ENCODE results near the gene C9orf50. TPM values are rescaled to one million over a fixed set of nuclear protein-coding genes. Genes with fewer than 3 reads are reported as not detected.

C9orf50 gene
- total RNA-seq, 1 donor from 2014 or later, result not detected

DNA sequence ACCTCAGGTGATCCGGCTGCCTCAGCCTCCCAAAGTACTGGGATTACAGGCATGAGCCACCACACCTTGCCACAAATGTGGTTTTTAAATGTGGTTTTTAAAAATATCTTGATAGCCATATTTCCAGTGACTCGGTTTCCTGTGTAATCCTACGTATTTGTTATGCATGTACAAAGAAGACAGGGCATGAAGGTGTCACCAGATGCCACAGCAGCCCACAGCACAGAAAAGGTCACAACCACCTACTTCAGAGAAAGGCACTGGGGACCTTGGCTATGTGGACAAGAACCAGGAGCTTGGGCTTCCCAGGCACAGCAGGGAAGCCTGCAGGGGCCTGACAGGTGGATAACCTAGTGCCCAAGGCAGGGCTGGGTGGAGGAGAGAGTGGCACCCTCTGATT is 38.0 kb downstream of the C9orf50 start:
- DNase-seq (ENCODE audit: low spot score in 2 of 2), result no peak
- intact Hi-C loops (cut with DNase I), result no loop called here

DNA sequence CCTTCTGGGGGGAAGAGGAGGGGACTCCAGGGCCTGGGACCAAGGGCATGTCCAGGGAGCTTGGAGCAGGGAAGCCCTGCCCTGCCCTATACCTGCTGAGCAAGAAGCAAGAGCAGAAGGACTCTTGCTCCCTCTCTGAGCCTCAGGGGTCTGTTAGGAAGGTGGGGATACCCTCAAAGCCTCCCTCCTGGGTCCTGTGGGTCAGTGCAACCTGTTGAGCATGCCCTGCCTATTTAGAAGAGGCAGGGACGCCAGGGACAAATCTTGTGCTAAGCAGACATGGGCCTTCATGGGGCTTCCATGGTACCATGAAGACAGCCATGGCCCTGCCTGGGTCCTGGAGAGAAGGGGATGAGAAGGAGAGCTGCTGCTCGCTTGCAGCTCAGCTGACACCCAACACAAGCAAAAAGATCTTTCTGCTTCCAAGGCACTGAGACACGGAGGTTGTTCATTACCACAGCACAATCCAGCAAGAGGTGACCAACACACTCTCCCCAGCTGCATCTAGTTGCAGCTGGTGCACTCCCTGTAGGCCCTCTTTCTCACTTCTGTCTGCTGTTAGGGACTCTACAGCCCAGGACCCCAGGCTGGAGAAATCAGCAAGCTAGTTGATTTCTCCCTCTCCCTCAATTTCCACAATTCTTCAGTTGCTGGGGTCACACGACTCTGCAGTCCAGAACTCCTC is 39.3 kb downstream of the C9orf50 start:
- no peak for DNase-seq (ENCODE audit: low spot score in 2 of 2)
- Histone ChIP-seq H3K27ac (no peak overlapping the region), H3K36me3 (no peaks in the 10 kb centered on the region), H3K27me3 (no peaks in the 10 kb centered on the region), H3K4me3 (no peak overlapping the region), H3K9me3 (no peaks in the 10 kb centered on the region), H3K4me1 (peaks cover 0 to 2% of the 10 kb centered on the region in 2 donors)
- TF ChIP-seq, protein P1, sequence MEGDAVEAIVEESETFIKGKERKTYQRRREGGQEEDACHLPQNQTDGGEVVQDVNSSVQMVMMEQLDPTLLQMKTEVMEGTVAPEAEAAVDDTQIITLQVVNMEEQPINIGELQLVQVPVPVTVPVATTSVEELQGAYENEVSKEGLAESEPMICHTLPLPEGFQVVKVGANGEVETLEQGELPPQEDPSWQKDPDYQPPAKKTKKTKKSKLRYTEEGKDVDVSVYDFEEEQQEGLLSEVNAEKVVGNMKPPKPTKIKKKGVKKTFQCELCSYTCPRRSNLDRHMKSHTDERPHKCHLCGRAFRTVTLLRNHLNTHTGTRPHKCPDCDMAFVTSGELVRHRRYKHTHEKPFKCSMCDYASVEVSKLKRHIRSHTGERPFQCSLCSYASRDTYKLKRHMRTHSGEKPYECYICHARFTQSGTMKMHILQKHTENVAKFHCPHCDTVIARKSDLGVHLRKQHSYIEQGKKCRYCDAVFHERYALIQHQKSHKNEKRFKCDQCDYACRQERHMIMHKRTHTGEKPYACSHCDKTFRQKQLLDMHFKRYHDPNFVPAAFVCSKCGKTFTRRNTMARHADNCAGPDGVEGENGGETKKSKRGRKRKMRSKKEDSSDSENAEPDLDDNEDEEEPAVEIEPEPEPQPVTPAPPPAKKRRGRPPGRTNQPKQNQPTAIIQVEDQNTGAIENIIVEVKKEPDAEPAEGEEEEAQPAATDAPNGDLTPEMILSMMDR (IDR thresholded peaks at IDR 0.05), result no peak
- intact Hi-C loops (cut with DNase I), result no loop called here

More for the DNA sequence above, 38.0 kb downstream of the C9orf50 start:
- H3K4me3 ChIP-seq, result no peak overlapping the region
- H3K4me1 ChIP-seq, result no peaks in the 10 kb centered on the region
- TF ChIP-seq, protein P1 (IDR thresholded peaks at IDR 0.05), result no peak
- H3K36me3 ChIP-seq, result no peaks in the 10 kb centered on the region
- no peaks in the 10 kb centered on the region for H3K27me3 ChIP-seq
- no peaks in the 10 kb centered on the region for H3K9me3 ChIP-seq
- no peak overlapping the region for H3K27ac ChIP-seq

DNA sequence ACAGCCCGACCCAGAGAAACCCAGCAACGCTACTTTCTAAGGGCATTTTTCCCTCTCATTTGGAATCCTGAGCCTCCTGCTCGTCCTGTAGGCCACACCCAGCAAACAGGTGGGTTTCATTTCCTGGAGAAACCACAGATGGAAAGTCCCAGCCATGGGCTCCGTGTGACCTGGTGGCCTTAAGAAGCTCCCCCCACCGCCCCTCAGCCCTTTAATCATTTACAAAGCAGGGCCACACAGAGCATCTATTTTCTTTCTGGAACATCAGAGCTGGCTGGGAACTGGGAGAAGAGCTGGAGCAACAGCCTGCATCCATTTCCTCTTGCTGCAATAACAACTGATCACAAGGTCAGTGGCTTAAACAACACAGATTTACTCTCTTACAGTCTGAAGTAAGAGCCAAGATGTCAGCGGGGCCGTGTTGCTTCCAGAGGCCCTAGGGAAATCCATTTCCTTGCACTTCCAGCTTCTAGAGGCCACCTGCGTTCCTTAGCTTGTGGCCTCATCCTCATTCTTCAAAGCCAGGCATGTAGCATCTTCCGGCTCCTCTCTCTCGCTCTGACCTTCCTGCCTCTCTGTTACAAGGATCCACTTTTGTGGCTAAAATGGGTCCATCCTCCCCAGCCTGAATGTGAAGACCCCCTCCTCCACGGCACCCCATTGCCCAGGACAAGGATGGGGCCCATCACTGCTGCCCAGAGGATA is 40.5 kb downstream of the C9orf50 start:
- H3K9me3 ChIP-seq, result no peaks in the 10 kb centered on the region
- H3K4me1 ChIP-seq, result peaks cover 0 to 4% of the 10 kb centered on the region in 2 donors
- intact Hi-C loops (cut with DNase I), result no loop called here
- TF ChIP-seq, protein P1 (IDR thresholded peaks at IDR 0.05), result no peak
- no peaks in the 10 kb centered on the region for H3K27me3 ChIP-seq
- no peak for DNase-seq (ENCODE audit: low spot score in 2 of 2)
- H3K27ac ChIP-seq, result no peak overlapping the region
- H3K36me3 ChIP-seq, result no peaks in the 10 kb centered on the region
- no peak overlapping the region for H3K4me3 ChIP-seq

DNA sequence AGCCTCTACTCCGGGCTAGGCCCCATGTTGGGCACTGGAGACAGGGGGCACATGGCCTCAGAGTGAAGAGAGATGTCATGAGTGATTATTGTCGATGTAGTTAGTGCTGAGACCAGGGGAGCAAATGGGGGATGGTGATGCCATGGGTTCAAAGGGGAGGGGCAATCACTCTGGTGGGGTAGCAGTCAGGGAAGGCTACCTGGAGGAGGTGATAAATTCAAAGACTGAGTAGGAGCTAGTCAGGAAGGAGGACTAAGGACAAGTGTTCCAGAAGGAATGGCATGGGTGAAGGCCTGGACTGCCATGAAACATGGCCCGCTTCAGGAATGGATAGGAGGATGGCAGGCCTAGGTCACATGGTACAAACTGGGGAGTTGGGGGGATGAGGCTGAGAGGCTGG is 41.6 kb downstream of the C9orf50 start:
- H3K9me3 ChIP-seq, result no peaks in the 10 kb centered on the region
- peaks cover 0 to 4% of the 10 kb centered on the region in 2 donors for H3K4me1 ChIP-seq
- no peaks in the 10 kb centered on the region for H3K27me3 ChIP-seq
- no peaks in the 10 kb centered on the region for H3K36me3 ChIP-seq
- TF ChIP-seq, protein P1 (IDR thresholded peaks at IDR 0.05), result no peak
- H3K27ac ChIP-seq, result no peak overlapping the region
- intact Hi-C loops (cut with DNase I), result no loop called here
- no peak overlapping the region for H3K4me3 ChIP-seq
- no peak for DNase-seq (ENCODE audit: low spot score in 2 of 2)

DNA sequence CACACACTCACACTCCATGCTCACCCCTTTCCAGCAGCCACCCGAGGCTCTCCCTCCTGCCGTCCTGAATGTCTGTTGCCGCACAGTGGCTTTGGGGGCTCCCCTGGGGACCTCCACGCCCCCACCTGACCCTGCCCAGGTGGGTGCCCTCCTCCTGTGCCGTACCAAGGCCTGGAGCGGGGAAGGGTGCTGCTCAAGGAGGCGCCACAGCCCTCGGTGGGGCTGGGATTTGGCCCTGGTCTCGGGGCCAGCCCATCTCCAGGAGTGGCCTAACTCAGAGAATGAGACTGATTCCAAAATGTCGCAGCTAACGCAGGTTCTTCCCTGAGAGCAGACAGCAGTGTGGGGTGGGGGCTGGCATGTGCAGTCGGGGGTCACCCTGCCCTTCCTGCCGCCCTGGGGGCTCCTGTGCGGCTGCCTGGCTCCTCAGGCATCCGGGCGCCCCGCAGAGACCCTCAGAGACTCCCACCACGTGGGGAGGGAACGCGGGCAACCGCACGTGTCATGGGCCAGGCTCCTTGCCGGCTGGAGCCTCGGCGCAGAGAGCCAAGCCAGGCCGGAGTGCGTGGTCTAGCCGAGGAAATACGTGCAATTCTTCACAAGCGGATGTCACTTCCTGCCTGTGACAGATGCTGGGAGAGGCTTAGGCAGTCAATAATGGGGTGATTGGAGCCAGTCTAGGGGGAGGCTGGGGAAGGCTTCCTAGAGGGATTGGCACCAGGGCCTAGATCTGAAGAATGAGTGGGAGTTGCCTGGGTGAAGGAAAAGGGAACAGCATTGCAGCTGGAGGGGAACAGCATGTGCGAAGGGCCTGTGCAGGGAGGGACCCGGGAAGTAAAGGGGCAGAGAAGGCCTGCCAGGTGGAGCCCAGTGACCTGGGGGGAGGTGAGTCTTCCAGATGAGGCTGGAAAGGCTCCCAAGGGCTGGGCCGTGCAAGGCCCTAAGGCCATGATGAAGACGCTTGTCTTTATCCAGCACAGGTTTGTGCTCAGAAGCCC is 44.1 kb downstream of the C9orf50 start:
- intact Hi-C loops (cut with DNase I), result no loop called here
- no peak for DNase-seq (ENCODE audit: low spot score in 2 of 2)
- H3K27ac ChIP-seq, result peak overlapping the region; percentile 58 to 86

More for the DNA sequence above, 44.1 kb downstream of the C9orf50 start:
- H3K27me3 ChIP-seq, result no peaks in the 10 kb centered on the region
- H3K4me3 ChIP-seq, result peak overlapping the region in 1 of 2 donors; percentile 33
- TF ChIP-seq, protein P1 (IDR thresholded peaks at IDR 0.05), result no peak
- H3K4me1 ChIP-seq, result peaks cover 0 to 4% of the 10 kb centered on the region in 2 donors
- no peaks in the 10 kb centered on the region for H3K9me3 ChIP-seq
- H3K36me3 ChIP-seq, result no peaks in the 10 kb centered on the region
